GM20000 (cell line): ENCODE data around the gene HBE1.
"Not testable (repeated sequence)": the region's sequence is repeated elsewhere in the genome, so short reads cannot be mapped to it uniquely, and the experiment has no call there.

Source experiments
- DNase-seq: peaks from one replicate; pipeline ENCODE4 v3.0.0; 2012; ENCODE audit warnings: low spot score
- TF ChIP-seq, protein P1 (sequence below): IDR thresholded peaks from 2 replicates; pipeline ENCODE4 v1.5.1; 2012; ENCODE audit warnings: mild to moderate bottlenecking, control low read depth; ENCODE audit errors: extremely low read depth, missing control alignments

Gene HBE1

GRCh38 chr11:5252192-5252918 is 17.4 kb downstream of the HBE1 start:
- no peak for DNase-seq
- TF ChIP-seq, protein P1, sequence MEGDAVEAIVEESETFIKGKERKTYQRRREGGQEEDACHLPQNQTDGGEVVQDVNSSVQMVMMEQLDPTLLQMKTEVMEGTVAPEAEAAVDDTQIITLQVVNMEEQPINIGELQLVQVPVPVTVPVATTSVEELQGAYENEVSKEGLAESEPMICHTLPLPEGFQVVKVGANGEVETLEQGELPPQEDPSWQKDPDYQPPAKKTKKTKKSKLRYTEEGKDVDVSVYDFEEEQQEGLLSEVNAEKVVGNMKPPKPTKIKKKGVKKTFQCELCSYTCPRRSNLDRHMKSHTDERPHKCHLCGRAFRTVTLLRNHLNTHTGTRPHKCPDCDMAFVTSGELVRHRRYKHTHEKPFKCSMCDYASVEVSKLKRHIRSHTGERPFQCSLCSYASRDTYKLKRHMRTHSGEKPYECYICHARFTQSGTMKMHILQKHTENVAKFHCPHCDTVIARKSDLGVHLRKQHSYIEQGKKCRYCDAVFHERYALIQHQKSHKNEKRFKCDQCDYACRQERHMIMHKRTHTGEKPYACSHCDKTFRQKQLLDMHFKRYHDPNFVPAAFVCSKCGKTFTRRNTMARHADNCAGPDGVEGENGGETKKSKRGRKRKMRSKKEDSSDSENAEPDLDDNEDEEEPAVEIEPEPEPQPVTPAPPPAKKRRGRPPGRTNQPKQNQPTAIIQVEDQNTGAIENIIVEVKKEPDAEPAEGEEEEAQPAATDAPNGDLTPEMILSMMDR, result no peak

DNA sequence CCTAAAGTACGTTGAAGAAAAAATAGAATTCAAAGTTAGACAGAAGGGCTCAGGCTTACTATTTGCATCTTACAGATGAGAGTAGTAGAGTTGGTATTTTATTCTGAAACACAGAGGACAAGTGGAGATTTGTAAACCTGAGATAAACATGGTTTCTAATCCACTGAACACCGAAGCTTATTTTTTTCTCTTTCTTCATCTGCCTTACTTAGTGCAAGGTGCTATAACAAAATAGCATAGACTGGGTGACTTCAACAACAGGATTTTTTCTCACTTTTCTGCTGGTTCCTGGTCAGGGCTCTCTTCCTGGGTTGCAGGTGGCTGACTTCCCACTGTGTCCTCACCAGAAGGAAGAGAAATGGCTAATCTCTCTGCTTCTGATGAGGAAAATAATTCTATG is 18.0 kb downstream of the HBE1 start:
- TF ChIP-seq, protein P1, result no peak
- DNase-seq, result no peak

GRCh38 chr11:5250543-5251204 is 19.1 kb downstream of the HBE1 start:
- TF ChIP-seq, protein P1, result no peak
- no peak for DNase-seq

- DNase-seq, result not testable (repeated sequence)
Measured at GRCh38 chr11:5249807-5250396, 19.8 kb downstream of the HBE1 start, which contains the start of gene HBG1. HBG1 (minus strand) TSS chr11:5249857; CDS start chr11:5249804, 53 bp downstream.

- DNase-seq, result not testable (repeated sequence)
Measured at GRCh38 chr11:5248498-5248897, 21.2 kb downstream of the HBE1 start.

- TF ChIP-seq, protein P1, result no peak
- no peak for DNase-seq
Measured at GRCh38 chr11:5247472-5248192, 22.1 kb downstream of the HBE1 start.

DNA sequence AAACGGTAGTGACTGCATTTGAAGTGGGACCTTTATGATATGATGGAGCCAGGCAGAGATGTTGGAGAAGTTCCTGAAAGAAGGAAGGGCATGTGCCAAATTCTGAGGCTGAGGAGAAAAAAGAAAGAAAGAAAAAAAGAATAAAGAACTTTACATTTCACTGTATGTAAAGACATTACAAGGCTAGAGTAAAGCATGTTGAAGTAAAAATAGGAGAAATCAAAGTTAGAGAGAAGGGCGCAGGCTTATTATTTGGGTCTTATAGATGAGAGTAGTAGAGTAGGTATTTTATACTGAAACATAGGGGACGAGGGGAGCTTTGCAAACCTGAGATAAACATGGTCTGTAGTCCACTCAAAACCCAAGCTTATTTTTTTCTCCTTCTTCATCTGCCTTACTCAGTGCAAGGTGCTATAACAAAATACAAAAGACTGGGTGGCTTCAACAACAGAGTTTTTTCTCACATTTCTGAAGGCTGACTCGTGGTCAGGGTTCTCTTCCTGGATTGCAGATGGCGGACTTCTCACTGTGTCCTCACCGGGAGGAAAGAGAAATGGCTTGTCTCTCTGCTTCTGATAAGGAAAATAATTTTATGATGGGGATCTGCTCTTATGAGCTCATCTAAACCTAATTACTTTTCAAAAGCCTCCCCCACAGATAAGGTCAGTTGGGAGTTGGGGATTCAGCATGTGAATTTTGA is 22.8 kb downstream of the HBE1 start:
- TF ChIP-seq, protein P1, result no peak
- DNase-seq, result no peak

- no peak for DNase-seq
- TF ChIP-seq, protein P1, result no peak
Measured at GRCh38 chr11:5245155-5245554, 24.6 kb downstream of the HBE1 start.
